ENCODE measurements around the gene CEP170B.
A peak's percentile ranks its signal among the peaks of the same experiment; 100 is the strongest.

Gene CEP170B

DNA sequence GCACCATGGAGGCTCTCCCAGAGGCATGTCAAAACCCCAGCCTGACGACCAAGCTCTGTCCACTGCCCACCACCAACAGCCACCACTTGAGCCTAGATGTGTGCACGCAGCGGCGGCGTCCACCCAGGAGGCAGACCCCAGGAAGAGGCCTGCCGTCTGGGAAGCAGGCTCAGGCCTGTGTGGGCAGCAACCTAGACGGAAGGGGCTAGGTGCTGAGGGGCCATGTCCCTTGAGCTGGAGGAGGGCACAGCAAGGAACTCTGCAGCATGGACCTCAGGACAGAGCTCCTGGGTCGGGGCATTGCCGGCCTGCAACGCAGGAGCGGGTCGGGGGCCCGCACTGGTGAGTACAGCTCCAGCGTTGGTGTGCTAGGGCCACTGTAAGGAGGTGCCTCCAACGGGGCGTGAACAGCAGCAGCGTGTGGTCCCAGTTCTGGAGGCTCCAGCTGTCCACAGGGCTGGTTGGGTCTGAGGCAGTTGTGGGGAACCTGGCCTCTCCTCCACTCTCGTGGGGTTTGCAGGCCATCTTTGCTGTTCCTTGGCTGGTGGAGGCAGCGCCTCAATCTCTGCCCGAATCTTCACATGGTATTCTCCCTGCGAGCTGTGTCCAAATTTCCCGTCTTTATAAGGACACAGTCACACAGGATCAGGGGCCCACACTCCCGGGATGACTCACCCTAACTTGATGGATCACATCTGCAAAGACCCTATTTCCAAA is 43.7 kb upstream of the CEP170B start:
- Histone ChIP-seq H3K4me3 (no peak overlapping the region), H3K27ac (no peak overlapping the region)
- TF ChIP-seq, protein P1, sequence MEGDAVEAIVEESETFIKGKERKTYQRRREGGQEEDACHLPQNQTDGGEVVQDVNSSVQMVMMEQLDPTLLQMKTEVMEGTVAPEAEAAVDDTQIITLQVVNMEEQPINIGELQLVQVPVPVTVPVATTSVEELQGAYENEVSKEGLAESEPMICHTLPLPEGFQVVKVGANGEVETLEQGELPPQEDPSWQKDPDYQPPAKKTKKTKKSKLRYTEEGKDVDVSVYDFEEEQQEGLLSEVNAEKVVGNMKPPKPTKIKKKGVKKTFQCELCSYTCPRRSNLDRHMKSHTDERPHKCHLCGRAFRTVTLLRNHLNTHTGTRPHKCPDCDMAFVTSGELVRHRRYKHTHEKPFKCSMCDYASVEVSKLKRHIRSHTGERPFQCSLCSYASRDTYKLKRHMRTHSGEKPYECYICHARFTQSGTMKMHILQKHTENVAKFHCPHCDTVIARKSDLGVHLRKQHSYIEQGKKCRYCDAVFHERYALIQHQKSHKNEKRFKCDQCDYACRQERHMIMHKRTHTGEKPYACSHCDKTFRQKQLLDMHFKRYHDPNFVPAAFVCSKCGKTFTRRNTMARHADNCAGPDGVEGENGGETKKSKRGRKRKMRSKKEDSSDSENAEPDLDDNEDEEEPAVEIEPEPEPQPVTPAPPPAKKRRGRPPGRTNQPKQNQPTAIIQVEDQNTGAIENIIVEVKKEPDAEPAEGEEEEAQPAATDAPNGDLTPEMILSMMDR (IDR thresholded peaks at IDR 0.05) = no peak
- no peak for DNase-seq (ENCODE audit: low spot score)

DNA sequence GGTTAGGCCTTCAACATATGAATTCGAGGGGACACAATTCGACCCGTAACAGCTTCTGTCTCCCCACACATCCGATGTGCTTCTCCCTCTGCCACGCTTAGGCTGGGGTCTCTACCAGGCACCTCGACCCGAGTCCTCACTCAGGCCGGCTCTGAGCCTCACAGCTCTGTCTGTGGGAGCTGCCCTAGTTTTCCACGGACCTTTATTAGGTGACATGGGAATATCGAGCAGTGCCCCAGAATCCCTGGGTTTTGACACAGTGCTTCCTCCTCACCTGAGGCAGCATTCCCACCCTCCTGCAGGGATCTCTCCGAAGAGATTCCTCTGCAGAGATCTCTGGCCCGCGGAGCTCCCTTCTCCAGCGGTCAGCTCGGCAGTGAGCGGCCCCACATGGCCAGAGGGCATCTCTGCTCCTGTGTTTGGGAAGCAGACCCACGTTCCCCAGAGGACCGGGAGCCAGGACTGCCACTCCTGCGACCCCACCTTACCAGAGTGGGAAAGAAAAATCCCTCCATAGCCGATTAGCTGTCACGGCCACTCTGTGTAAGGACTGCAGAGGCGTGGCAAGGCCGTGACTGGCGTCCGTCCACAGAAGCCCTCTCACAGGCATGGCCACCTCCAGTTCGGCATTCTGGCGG is 43.0 kb upstream of the CEP170B start:
- no peak for DNase-seq (ENCODE audit: low spot score)

DNA sequence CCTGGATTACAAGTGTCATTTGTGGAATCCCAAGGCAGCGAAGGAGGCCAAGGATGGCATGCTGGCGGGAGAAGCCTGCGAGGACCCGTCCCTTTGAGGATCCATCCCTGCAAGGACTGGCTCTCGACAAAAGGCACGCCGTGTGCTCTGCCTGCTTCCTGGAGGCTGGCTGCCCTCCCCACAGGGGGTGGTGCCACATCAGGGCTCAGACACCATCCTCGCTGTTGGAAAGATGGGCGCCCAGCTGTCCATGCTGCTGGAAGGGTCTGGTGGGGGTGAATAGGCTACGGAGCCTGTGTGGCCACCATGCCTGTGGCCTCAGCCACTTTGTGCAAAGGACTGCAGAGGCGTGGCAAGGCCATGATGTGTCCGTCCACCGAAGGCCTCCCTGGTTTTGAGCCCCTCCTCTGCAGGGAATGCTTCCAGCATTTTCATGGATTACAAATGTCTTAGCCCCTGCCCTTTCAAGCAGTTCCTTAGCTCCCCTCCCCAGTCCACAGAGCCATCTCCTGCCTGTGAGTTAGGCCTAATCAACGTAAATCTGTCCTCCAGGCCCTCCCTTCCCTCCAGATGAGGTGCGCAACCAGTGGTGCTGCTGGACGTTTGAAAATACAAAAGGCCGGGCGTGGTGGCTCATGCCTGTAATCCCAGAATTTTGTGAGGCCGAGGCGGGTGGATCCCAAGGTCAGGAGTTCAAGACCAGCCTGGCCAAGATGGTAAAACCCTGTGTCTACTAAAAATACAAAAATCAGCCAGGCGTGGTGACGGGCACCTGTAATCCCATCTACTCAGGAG is 42.0 kb upstream of the CEP170B start:
- TF ChIP-seq, protein P1 (IDR thresholded peaks at IDR 0.05) = no peak
- no peak overlapping the region for H3K27ac ChIP-seq
- no peak for DNase-seq (ENCODE audit: low spot score)
- H3K4me3 ChIP-seq = no peak overlapping the region

More for the DNA sequence above, 43.0 kb upstream of the CEP170B start:
- no peak overlapping the region for H3K4me3 ChIP-seq
- TF ChIP-seq, protein P1 (IDR thresholded peaks at IDR 0.05) = no peak
- H3K27ac ChIP-seq = no peak overlapping the region

DNA sequence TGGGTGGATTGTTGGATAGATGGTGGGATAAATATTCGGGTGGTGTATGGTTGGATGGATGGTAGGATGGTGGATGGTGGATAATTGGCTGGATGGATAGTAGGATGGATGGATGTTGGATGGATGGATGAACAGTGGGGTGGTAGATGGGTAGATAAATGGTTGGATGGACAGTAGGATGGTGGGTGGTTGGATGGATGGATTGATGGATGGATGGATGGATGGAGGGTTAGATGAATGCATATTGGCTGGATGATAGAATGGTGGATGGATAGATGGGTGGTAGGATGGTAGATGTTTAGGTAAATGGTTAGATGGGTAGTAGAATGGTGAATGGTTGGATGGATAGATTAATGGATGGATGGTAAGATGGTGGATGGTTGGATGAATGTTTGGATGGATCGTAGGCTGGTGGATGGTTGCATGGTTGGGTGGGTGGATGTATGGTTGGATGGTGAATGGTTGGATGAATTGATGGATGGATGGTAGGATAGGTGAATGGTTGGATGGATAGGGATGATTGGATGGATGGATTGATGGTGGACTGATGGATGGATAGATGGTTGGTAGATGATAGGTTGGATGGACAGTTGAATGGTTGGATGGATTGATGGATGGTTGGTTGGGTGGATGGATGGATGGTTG is 40.6 kb upstream of the CEP170B start:
- no peak for DNase-seq (ENCODE audit: low spot score)
- no peak overlapping the region for H3K27ac ChIP-seq
- H3K4me3 ChIP-seq = no peak overlapping the region
- TF ChIP-seq, protein P1 (IDR thresholded peaks at IDR 0.05) = no peak

DNA sequence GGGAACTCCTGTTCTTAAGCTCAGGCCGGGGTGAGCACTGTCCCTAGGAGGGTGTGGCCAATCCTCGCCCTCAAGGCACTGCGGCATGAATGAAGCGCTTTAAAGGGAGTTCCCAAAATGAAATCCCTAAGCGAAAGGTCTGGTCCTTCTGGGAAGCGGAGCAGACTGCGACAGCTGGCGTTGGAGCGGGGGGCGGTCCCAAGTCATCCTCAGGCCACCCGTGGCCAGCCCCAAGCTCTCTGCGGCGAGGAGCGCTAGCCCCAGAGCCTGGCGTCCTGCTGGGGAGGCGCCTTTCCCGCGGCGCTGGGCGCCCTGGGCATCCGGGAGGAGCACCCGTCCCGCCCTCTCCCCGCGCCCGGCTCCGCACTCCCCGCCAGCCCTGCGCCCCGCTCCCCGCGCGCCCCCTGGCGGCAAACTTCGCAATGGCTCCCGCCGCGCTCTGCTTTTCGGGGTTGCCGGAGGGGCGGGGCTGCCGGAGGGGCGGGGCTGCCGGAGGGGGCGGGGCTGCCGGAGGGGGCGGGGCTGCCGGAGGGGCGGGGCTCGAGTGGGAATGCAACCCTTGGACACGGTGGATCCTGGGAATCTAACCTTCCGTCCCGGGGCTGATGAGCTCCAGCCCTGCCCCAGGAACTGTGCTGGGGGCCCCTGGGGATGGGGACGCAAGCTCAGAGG is 38.7 kb upstream of the CEP170B start:
- H3K27ac ChIP-seq = peak overlapping the region; percentile 4 to 48
- TF ChIP-seq, protein P1 (IDR thresholded peaks at IDR 0.05) = peak; percentile 92
- peak; percentile 92 for DNase-seq (ENCODE audit: low spot score)

DNA sequence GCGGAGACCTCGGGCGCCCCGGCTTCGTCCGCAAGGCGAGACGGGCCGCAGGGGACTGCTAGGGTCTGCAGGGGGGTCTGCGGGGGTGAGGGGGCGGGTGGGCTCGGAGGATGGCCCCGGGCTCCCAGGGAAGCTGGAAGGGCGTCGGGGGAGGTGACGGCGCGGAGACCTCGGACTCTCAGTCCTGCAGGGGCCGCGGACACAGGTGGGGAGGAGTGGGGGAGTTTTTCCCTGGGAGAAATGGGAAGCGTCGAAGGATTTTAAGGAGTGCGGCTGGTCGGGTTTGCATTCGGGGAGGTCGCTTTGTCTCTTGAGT is 38.2 kb upstream of the CEP170B start:
- H3K4me3 ChIP-seq = peak overlapping the region; percentile 78
- TF ChIP-seq, protein P1 (IDR thresholded peaks at IDR 0.05) = no peak
- no peak for DNase-seq (ENCODE audit: low spot score)
- H3K27ac ChIP-seq = no peak overlapping the region

More for the DNA sequence above, 38.7 kb upstream of the CEP170B start:
- H3K4me3 ChIP-seq = peak overlapping the region; percentile 78

All from coronary artery (tissue), 2 donors.